Measurements from ENCODE around the gene AGAP1. TPM values are rescaled to one million over a fixed set of nuclear protein-coding genes. Genes with fewer than 3 reads are reported as not detected.

The AGAP1 gene
- total RNA-seq, 1 donor from 2014 or later: 33.7 TPM

DNA sequence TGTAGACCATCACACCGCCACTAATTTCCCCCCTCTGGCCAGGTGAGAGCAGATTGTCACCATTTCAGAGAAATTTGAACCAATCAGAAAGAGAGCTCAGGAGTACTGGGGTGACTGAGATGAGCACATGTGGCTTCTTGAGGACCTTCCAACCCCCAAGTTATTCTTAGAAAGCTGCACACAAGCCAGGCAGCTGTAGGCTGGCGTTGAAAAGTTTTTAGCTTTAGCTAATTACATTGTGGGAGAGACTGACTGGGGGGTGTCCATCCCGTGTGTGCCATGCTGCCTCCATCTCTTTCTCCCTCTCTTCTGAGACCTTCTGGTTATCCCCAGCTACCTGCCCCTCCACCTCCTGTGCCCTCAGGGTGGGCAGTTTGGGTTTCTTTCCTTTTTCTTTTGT lies 154.0 kb downstream of the AGAP1 start:
- H3K4me3 ChIP-seq (ENCODE audit: low read depth, low read length): no peak overlapping the region
- TF ChIP-seq, protein P1, sequence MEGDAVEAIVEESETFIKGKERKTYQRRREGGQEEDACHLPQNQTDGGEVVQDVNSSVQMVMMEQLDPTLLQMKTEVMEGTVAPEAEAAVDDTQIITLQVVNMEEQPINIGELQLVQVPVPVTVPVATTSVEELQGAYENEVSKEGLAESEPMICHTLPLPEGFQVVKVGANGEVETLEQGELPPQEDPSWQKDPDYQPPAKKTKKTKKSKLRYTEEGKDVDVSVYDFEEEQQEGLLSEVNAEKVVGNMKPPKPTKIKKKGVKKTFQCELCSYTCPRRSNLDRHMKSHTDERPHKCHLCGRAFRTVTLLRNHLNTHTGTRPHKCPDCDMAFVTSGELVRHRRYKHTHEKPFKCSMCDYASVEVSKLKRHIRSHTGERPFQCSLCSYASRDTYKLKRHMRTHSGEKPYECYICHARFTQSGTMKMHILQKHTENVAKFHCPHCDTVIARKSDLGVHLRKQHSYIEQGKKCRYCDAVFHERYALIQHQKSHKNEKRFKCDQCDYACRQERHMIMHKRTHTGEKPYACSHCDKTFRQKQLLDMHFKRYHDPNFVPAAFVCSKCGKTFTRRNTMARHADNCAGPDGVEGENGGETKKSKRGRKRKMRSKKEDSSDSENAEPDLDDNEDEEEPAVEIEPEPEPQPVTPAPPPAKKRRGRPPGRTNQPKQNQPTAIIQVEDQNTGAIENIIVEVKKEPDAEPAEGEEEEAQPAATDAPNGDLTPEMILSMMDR (IDR thresholded peaks at IDR 0.05; ENCODE audit: insufficient read depth, low read length, poor library complexity, severe bottlenecking): no peak
- H3K27me3 ChIP-seq (ENCODE audit: control insufficient read depth, insufficient read depth, low read length): no peaks in the 10 kb centered on the region
- no peak for DNase-seq (ENCODE audit: low read depth)
- no peaks in the 10 kb centered on the region for H3K36me3 ChIP-seq (ENCODE audit: control insufficient read depth, insufficient read depth, low read length)

DNA sequence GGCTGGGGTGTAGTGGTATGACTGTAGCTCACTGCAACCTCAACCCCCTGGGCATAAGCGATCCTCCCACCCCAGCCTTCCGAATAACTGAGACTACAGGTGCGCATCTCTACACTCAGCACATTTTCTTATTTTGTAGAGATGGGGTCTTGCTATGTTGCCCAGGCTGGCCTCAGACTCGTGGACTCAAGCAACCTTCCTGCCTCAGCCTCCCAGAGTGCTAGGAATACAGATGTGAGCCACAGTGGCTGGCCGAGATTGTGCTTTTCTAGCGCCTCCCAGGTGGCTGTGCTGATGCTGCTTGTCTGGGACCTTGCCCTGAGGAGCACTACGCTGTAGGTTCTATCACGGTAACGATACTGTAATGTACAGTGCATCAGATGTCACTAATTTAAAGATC lies 155.6 kb downstream of the AGAP1 start:
- H3K27me3 ChIP-seq (ENCODE audit: control insufficient read depth, insufficient read depth, low read length): no peaks in the 10 kb centered on the region
- no peak overlapping the region for H3K4me3 ChIP-seq (ENCODE audit: low read depth, low read length)
- TF ChIP-seq, protein P1 (IDR thresholded peaks at IDR 0.05; ENCODE audit: insufficient read depth, low read length, poor library complexity, severe bottlenecking): no peak
- DNase-seq (ENCODE audit: low read depth): no peak
- no peaks in the 10 kb centered on the region for H3K36me3 ChIP-seq (ENCODE audit: control insufficient read depth, insufficient read depth, low read length)

DNA sequence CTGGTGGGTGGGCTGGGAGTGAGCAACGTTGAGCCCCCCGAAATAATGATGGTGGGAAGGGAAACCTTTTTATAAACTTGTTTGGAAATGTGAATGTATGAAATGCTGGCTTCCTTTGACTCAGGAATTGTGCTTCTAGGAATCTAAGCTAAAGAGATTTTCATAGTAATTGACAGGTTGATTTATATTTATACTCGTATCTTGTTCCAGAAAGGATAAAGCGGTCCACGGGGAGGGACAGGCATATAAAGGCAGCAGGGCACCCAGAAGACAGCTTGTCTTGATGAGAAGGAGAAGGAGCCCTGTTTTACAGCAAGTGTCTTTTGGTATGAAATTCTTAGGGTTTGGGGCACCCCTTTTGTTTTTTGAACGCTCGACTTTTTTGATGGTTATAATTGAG lies 157.8 kb downstream of the AGAP1 start:
- Histone ChIP-seq H3K4me3 (ENCODE audit: low read depth, low read length) (no peak overlapping the region), H3K27me3 (ENCODE audit: control insufficient read depth, insufficient read depth, low read length) (no peaks in the 10 kb centered on the region), H3K36me3 (ENCODE audit: control insufficient read depth, insufficient read depth, low read length) (no peaks in the 10 kb centered on the region)
- no peak for DNase-seq (ENCODE audit: low read depth)
- TF ChIP-seq, protein P1 (IDR thresholded peaks at IDR 0.05; ENCODE audit: insufficient read depth, low read length, poor library complexity, severe bottlenecking): no peak

DNA sequence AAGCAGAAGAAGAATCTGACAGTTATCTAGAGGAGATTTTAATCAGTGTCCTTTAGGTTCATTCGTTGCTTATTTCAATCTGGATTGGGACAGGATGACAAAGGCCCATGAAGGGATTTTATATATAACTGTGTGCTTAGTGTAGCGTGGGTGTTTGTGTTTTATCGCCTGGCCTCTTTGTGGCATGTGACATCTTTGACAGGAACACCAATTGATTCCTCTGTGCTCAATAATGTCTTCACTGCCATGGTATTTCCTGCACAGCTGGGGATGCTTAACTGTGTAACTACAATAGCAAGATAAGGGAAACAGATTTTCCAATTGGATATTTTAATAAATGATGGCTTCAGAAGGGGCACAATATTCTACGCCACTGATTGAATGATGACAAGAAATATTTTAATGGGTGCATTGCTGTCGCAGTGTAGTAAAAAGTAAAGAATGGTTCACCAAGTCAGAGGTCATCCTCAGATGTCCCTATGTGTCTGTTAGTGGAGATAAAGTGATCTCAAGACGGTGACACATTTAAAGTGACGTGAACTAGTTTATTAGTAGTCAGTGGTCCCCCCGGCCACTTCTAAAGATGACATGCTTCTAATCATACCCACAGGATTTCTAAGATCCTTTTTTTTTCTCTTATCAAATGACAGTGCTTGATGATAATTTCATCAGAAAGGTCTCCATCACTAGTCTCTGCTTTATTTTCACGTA lies 160.4 kb downstream of the AGAP1 start:
- H3K27me3 ChIP-seq (ENCODE audit: control insufficient read depth, insufficient read depth, low read length): no peaks in the 10 kb centered on the region
- TF ChIP-seq, protein P1 (IDR thresholded peaks at IDR 0.05; ENCODE audit: insufficient read depth, low read length, poor library complexity, severe bottlenecking): no peak
- no peak for DNase-seq (ENCODE audit: low read depth)
- no peak overlapping the region for H3K4me3 ChIP-seq (ENCODE audit: low read depth, low read length)
- H3K36me3 ChIP-seq (ENCODE audit: control insufficient read depth, insufficient read depth, low read length): no peaks in the 10 kb centered on the region

DNA sequence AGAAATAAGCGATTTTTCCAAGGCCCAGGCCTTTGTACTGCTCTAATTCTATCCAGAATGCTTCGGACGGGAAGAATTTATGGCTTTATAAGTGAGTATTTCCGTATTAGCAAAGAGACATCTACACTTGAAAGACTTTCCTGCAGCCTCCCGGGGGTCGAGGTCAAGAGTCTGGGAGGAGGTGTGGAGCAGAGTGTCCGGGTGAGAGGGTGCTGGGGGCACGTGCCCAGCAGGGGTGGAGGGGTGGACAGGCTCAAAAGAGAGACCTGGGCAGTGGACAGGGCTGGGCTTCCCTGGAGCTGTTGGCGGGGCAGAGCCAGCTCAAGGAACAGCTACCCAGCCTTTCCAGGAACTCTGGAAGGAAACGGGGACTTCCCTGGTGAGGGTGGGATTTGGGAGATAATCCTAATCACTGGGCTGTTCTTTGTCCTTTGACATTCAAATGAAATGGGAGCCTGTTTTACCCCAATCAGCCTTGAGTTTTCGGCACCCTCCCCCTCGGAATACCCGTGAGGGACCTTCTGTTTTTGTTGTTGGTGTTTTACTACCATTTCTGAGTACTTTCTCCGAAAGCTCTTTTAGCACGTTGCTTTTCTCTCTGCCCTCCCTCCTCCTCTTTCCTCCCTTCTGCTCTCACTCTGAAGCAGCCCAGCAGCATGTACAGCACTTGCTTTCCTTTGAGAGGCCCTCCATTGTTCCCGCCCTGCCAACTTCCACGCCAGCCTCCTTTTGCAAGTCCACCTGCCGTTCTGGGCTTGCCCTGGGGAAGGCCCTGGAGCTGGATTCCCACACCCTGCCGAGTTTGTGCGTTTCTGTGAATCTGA lies 164.7 kb downstream of the AGAP1 start:
- no peaks in the 10 kb centered on the region for H3K36me3 ChIP-seq (ENCODE audit: control insufficient read depth, insufficient read depth, low read length)
- no peaks in the 10 kb centered on the region for H3K27me3 ChIP-seq (ENCODE audit: control insufficient read depth, insufficient read depth, low read length)
- TF ChIP-seq, protein P1 (IDR thresholded peaks at IDR 0.05; ENCODE audit: insufficient read depth, low read length, poor library complexity, severe bottlenecking): no peak
- no peak overlapping the region for H3K4me3 ChIP-seq (ENCODE audit: low read depth, low read length)
- no peak for DNase-seq (ENCODE audit: low read depth)
